HG03439 (cell line): Measurements from ENCODE around the gene LRRN2.
"Not testable (repeated sequence)": the region's sequence is repeated elsewhere in the genome, so short reads cannot be mapped to it uniquely, and the experiment has no call there.

Source experiments
- ATAC-seq: cut with Tn5 transposase; IDR thresholded peaks from one replicate; pipeline ENCODE4 v1.9.1; 2021; ENCODE audit warnings: mild to moderate bottlenecking, moderate library complexity; ENCODE audit not compliant: unreplicated experiment

Gene LRRN2

GRCh38 chr1:204634260-204634910, 51.2 kb downstream of the LRRN2 start:
- ATAC-seq: no peak

- ATAC-seq: no peak
Measured at GRCh38 chr1:204633665-204634064, 51.9 kb downstream of the LRRN2 start.

GRCh38 chr1:204630132-204630905, 55.2 kb downstream of the LRRN2 start:
- ATAC-seq: no peak

GRCh38 chr1:204629459-204629858, 56.1 kb downstream of the LRRN2 start:
- not testable (repeated sequence) for ATAC-seq

GRCh38 chr1:204628868-204629267, 56.7 kb downstream of the LRRN2 start:
- no peak for ATAC-seq

- no peak for ATAC-seq
Measured at GRCh38 chr1:204627436-204627835, 58.1 kb downstream of the LRRN2 start.

- ATAC-seq: no peak
Measured at GRCh38 chr1:204626381-204626780, 59.2 kb downstream of the LRRN2 start.

GRCh38 chr1:204624631-204625216, 60.8 kb downstream of the LRRN2 start:
- ATAC-seq: no peak

- ATAC-seq: no peak
Measured at GRCh38 chr1:204623894-204624361, 61.6 kb downstream of the LRRN2 start.

- no peak for ATAC-seq
Measured at GRCh38 chr1:204623365-204623893, 62.1 kb downstream of the LRRN2 start.

GRCh38 chr1:204621996-204622395, 63.5 kb downstream of the LRRN2 start:
- no peak for ATAC-seq

- no peak for ATAC-seq
Measured at GRCh38 chr1:204621396-204621795, 64.1 kb downstream of the LRRN2 start.

GRCh38 chr1:204619721-204620120, 65.8 kb downstream of the LRRN2 start:
- ATAC-seq: no peak

- no peak for ATAC-seq
Measured at GRCh38 chr1:204618148-204618760, 67.3 kb downstream of the LRRN2 start.

- no peak for ATAC-seq
Measured at GRCh38 chr1:204617256-204618147, 68.0 kb downstream of the LRRN2 start.

GRCh38 chr1:204616641-204617040, 68.9 kb downstream of the LRRN2 start:
- no peak for ATAC-seq

- no peak for ATAC-seq
Measured at GRCh38 chr1:204615881-204616280, 69.7 kb downstream of the LRRN2 start.

- ATAC-seq: no peak
Measured at GRCh38 chr1:204613636-204614035, 71.9 kb downstream of the LRRN2 start.

GRCh38 chr1:204612326-204612725, 73.2 kb downstream of the LRRN2 start:
- no peak for ATAC-seq

- no peak for ATAC-seq
Measured at GRCh38 chr1:204611036-204611435, 74.5 kb downstream of the LRRN2 start.
